ENCODE measurements around the gene CHML. TPM values are rescaled to one million over a fixed set of nuclear protein-coding genes. Genes with fewer than 3 reads are reported as not detected.
A peak's percentile ranks its signal among the peaks of the same experiment; 100 is the strongest.

Gene CHML
- total and polyA plus RNA-seq, 2 of the 8 experiments (the other 6 are each of a cell fraction or from before 2014, with no cell fraction given) = 11.5 to 82.4 TPM

DNA sequence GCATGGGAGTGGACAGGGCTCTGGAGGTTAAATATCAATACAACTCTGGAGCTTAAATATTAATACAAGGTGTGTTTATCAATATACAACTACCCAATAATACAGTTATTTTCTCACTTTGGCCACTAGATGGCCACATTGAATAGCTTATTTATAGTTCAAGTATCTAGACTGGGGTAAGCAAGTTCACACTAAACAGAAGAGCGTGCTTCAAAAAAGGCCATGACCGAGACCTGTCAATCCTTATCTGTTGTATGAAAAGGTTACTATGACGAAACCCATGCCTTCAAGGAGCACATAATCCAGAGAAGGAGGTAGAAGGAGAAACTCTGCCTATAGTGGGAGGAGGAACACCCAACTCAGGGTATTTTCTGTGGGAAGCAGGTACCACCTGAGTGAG is 29.1 kb downstream of the CHML start:
- no peak overlapping the region for H2AFZ ChIP-seq (ENCODE audit: low read length)
- no peak overlapping the region for H3K27ac ChIP-seq (ENCODE audit: low read depth, low read length)
- no peak overlapping the region for H4K8ac ChIP-seq (ENCODE audit: extremely low read depth, insufficient read depth, low read length)
- no peak overlapping the region for H4K5ac ChIP-seq (ENCODE audit: insufficient read length, low read depth, low read length)
- no peak overlapping the region for H3K56ac ChIP-seq (replicated peaks; ENCODE audit: insufficient read length, low read depth, low read length)
- no peaks in the 10 kb centered on the region for H3K27me3 ChIP-seq (replicated peaks in 1 of 4; ENCODE audit: control insufficient read depth in 3 of 4, extremely low read depth in 1 of 4, insufficient read depth in 3 of 4, low read length in 3 of 4)
- H2BK20ac ChIP-seq (ENCODE audit: low read length) = no peak overlapping the region
- no peaks in the 10 kb centered on the region for H3K23me2 ChIP-seq (ENCODE audit: low read depth, low read length)
- no peak overlapping the region for H4K91ac ChIP-seq (replicated peaks; ENCODE audit: insufficient read length, low read length)
- WGBS, 2 experiments (ENCODE audit: extremely low coverage in 1 of 2, insufficient coverage in 1 of 2, insufficient read length in 1 of 2, insufficient replicate concordance in 2 of 2, low coverage in 1 of 2, low lambda C conversion rate in 2 of 2, missing lambda C conversion rate in 1 of 2) = 49% methylated on average over 3 of the region's 3 CpGs; no CpG with 5 or more reads in 1 of the 2 experiments
- no peak overlapping the region for H2BK5ac ChIP-seq (ENCODE audit: low read depth, low read length)
- no peaks in the 10 kb centered on the region for H3K4me1 ChIP-seq (replicated peaks in 1 of 4; ENCODE audit: control insufficient read depth in 3 of 4, insufficient read depth in 4 of 4, low read length in 3 of 4)
- H2AK5ac ChIP-seq (ENCODE audit: low read depth, low read length) = no peak overlapping the region
- no peaks in the 10 kb centered on the region for H3K9me3 ChIP-seq (ENCODE audit: insufficient read depth in 2 of 2, low read depth in 1 of 2, low read length in 1 of 2)
- no peak overlapping the region for H2BK12ac ChIP-seq (ENCODE audit: low read depth, low read length)
- no peak for DNase-seq (ENCODE audit: low read depth in 1 of 2, low spot score in 2 of 2)
- H2BK15ac ChIP-seq (ENCODE audit: low read length) = no peak overlapping the region
- H3K79me2 ChIP-seq (ENCODE audit: control insufficient read depth in 1 of 2, insufficient read depth in 2 of 2, low read length in 2 of 2) = no peaks in the 10 kb centered on the region
- H3K36me3 ChIP-seq (ENCODE audit: control insufficient read depth in 2 of 4, insufficient read depth in 4 of 4, low read length in 3 of 4) = no peaks in the 10 kb centered on the region
- no peak overlapping the region for H3K4ac ChIP-seq (replicated peaks; ENCODE audit: insufficient read length, low read depth, low read length)
- H3K14ac ChIP-seq (ENCODE audit: insufficient read length) = no peak overlapping the region
- ChIA-PET CTCF (ENCODE audit: partially characterized antibody) (interaction anchor here (0.6 to 3.5 kb wide), 62 partner anchors 8 to 1654 kb away, joined by 3 to 43 read pairs (median 4); partner anchors contain the start of genes CHML, KMO and OPN3), POLR2A (ENCODE audit: partially characterized antibody) (interaction anchor here (0.6 to 1.2 kb wide), 2 partner anchors 12 to 430 kb away, joined by 3 read pairs; no protein-coding TSS in a partner anchor)
- H3K23ac ChIP-seq (ENCODE audit: insufficient read length) = no peak overlapping the region
- no peak overlapping the region for H2BK120ac ChIP-seq (replicated peaks; ENCODE audit: low read depth, low read length)
- TF ChIP-seq SP2 (IDR thresholded peaks at IDR 0.05; ENCODE audit: low read length) (no peak), RAD21 (IDR thresholded peaks at IDR 0.05 in 1 of 2, conservative IDR thresholded peaks at IDR 0.05 in 1 of 2; ENCODE audit: low read depth in 2 of 2, low read length in 2 of 2) (peak; percentile 73), CTCF (IDR thresholded peaks at IDR 0.05; ENCODE audit: control extremely low read depth in 1 of 3, insufficient read depth in 1 of 3, low read depth in 1 of 3, low read length in 3 of 3) (peak in 2 of 3 experiments; percentile 34 to 48; a peak in 2 of 4 replicates)
- no peaks in the 10 kb centered on the region for H3K79me1 ChIP-seq (ENCODE audit: low read depth, low read length)
- H3K18ac ChIP-seq (ENCODE audit: extremely low read depth, low read length) = no peak overlapping the region
- no peak overlapping the region for H3K9ac ChIP-seq (replicated peaks in 1 of 4; ENCODE audit: extremely low read depth in 1 of 4, low read depth in 3 of 4, low read length in 3 of 4)
- FAIRE-seq = peak; percentile 19
- H4K20me1 ChIP-seq (replicated peaks in 1 of 2; ENCODE audit: control insufficient read depth in 1 of 2, insufficient read depth in 2 of 2, low read length in 2 of 2) = peaks cover 2 to 3% of the 10 kb centered on the region in 2 experiments
- no peak overlapping the region for H3K4me2 ChIP-seq (ENCODE audit: insufficient read depth in 1 of 2, low read depth in 2 of 2, low read length in 2 of 2)
- H3K4me3 ChIP-seq (ENCODE audit: extremely low read depth in 1 of 4, insufficient read depth in 2 of 4, low read depth in 3 of 4, low read length in 4 of 4) = no peak overlapping the region

All from H1 (cell line).